ENCODE data around the gene SAMD4B.
"Not testable (repeated sequence)": the region's sequence is repeated elsewhere in the genome, so short reads cannot be mapped to it uniquely, and the experiment has no call there.

The SAMD4B gene, protein sequence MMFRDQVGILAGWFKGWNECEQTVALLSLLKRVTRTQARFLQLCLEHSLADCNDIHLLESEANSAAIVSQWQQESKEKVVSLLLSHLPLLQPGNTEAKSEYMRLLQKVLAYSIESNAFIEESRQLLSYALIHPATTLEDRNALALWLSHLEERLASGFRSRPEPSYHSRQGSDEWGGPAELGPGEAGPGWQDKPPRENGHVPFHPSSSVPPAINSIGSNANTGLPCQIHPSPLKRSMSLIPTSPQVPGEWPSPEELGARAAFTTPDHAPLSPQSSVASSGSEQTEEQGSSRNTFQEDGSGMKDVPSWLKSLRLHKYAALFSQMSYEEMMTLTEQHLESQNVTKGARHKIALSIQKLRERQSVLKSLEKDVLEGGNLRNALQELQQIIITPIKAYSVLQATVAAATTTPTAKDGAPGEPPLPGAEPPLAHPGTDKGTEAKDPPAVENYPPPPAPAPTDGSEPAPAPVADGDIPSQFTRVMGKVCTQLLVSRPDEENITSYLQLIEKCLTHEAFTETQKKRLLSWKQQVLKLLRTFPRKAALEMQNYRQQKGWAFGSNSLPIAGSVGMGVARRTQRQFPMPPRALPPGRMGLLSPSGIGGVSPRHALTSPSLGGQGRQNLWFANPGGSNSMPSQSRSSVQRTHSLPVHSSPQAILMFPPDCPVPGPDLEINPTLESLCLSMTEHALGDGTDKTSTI

DNA sequence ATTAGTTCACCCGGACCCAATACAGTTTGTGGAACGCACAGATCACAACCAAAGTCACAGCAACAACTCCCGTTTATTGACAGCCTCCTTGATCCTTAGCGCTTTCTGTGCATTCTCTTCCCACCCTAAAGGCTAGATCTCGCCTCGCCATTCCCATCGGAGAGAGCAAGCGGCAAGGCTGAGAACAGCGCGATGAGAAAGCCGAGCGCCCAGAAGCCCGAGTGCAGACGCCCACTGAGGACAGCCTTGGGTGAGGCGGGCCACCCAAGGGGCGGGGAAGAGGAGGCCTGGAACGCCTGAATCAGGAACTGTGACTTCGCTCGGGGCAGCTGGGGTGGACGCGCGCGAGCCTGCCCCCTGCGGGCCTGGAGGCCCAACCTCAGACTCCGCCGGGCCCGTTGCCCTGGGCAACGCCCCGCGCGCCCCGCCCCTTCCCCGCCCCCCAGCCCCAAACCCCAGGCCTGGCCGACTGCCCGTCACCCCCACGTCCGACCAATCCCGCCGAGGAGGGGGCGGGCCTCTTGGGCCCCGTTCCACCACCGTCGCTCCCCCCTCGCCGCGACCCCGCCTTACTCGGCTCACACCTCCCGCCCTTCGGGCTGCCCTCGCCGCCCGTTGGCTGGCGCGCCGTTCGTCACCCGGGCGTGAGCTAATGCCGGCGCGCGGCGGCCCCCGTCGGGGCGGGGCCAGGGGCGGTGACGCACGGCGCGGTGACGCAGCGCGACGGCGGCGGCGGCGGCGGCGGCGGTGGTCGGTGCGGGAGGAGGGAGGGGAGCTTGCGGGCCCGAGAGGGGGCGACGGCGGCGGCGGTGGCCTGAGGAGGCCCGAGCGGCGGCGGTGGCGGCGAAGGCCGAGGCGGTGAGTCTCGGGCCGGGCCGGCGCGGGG is at the start of gene SAMD4B:
SAMD4B (plus strand) TSS at position 703 of the 886 bp plus-strand sequence. CDS start 14,473 bp downstream, outside the sequence.
- DNase-seq (ENCODE audit: low spot score): peak; percentile 98

DNA sequence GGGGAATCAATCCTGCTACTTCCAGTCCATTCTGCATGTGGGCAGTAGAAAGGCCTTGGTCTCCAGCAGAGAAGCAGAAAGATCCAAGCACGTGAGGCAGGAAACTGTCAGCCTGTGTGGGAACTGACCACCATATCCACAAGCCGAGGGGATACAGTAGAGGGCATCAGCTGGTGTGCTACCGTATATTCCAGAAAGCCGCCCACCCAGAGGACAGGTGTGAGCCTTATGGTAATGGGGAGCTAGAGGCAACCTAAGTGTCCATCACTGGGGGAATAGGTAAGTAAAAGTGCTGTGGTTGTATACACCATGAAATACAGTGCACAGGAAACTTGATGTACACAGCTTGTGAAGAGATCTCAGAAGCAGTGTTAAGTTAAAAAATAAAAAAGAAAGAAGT is 48.8 kb upstream of the SAMD4B start:
- no peak for DNase-seq (ENCODE audit: low spot score)

DNA sequence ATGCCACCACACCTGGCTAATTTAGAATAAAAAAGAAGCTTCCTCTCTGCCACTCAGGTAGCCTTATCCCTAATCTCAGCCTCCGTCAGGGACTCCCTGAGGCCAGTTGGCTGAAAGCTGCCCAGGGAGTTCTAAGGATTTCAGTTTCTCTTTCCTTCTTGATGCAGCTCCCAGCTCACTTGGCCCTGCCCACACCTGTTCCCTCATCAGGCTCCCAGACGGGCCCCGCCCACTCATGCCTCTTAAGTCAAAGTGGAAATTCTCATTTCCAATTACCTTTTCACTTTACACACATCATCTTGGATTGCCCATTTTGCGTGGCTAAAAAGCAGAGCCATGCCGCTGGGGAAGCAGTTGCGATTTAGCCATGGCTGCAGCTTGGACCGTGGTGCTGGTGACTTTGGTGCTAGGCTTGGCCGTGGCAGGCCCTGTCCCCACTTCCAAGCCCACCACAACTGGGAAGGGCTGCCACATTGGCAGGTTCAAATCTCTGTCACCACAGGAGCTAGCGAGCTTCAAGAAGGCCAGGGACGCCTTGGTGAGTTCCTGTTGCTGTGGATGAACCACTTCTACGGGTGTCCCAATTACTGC is 46.1 kb upstream of the SAMD4B start, which contains the start of gene IFNL1:
IFNL1 (plus strand) TSS at position 353 of the 591 bp plus-strand sequence; CDS start at position 368, 15 bp downstream.
- DNase-seq (ENCODE audit: low spot score): no peak

DNA sequence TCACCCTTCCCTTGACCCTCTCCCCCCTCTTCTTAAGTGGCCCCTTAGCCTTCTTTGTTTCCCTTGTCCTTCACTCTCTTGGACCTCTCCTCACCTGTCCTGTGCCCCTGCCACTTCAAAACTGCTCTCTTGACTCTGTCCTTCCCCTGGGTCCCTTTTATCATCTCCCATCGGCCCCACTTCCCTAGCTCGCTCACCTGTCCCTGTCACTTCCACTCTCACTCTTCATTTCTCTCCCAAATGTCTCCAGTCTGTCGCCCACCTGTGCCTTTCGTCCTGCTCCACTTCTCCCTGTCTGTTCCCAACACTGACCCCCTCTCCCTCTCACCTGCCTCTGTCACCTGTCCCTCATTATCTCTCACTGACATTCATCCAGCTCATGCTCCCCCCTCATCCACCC is 45.3 kb upstream of the SAMD4B start:
- DNase-seq (ENCODE audit: low spot score): no peak

DNA sequence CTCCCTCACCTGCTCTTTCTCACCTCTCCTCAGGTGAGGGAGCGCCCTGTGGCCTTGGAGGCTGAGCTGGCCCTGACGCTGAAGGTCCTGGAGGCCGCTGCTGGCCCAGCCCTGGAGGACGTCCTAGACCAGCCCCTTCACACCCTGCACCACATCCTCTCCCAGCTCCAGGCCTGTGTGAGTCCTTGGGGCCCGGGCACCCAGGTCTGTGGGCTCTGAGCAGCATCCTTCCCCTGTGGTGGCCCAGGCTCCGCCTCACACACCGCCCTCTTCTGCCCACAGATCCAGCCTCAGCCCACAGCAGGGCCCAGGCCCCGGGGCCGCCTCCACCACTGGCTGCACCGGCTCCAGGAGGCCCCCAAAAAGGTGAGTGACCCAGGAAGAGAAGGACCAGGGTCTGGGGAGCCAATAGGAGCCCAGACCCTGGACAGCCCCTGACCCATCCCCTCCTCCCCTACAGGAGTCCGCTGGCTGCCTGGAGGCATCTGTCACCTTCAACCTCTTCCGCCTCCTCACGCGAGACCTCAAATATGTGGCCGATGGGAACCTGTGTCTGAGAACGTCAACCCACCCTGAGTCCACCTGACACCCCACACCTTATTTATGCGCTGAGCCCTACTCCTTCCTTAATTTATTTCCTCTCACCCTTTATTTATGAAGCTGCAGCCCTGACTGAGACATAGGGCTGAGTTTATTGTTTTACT is 44.1 kb upstream of the SAMD4B start:
- no peak for DNase-seq (ENCODE audit: low spot score)

DNA sequence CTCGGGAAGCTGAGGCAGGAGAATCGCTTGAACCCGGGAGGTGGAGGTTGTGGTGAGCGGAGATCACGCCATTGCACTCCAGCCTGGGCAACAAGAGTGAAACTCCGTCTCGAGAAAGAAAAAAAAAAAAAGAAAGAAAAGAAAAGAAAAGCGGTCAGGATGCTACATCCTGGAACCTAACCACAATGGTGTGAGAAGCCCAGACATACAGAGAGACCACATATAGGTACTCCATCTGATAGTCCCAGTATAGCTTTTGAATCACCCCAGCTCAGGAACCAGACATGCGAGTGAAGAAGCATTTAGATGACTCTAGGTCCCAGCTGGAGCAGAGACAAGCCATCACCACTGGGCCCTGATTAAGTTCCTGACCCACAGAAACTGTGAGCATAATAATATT is 42.8 kb upstream of the SAMD4B start:
- DNase-seq (ENCODE audit: low spot score): no peak

DNA sequence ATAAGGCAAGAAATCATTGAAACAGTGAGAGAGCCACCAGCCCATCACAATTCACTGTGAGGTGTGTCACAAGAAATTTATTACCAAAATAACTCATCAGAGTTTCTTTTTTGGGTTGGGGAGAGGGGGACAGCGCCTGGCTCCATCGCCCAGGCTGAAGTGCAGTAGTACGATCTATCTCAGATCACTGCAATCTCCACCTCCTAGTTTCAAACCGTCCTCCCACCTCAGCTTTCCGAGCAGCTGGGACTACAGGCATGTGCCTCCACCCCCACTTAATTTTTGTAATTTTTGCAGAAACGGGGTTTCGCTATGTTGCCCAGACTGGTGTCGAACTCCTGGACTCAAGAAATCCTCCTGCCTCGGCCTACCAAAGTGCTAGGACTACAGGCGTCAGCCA is 42.4 kb upstream of the SAMD4B start:
- no peak for DNase-seq (ENCODE audit: low spot score)

DNA sequence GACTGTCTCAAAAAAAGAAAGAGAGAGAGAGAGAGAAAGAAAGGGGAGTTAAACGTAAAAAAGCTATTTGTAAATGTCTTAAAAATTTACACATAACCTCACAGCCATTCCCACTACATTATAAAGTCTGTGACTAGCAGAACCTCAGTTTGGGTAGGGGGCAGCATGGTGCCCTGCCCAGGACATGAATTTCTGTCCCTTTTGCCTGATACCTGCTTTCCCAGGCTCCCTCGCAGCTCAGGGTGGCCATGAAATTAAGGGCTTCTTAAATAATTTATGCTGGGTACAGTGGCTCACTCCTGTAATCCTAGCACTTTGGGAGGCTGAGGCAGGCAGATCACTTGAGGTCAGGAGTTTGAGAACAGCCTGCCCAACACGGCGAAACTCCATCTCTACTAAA is 41.2 kb upstream of the SAMD4B start:
- no peak for DNase-seq (ENCODE audit: low spot score)

DNA sequence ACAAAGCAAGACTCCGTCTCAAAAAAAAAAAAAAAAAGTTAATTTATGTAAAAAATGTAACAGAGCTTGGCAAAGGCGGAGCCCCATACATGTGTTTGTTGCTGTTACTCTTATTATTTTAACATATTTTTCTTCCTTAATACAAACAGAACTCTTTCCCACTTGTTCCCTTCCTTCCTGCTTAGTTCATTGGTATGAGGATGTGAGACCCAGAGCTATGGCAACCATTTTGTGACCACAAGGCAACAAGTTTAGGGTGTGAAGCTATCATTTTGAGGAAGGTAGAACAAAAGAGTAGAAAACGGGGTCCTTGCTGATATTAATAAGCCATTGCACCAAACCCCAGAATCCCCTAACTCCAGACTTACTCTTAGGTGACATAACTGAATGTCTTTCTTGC is 40.7 kb upstream of the SAMD4B start:
- no peak for DNase-seq (ENCODE audit: low spot score)

DNA sequence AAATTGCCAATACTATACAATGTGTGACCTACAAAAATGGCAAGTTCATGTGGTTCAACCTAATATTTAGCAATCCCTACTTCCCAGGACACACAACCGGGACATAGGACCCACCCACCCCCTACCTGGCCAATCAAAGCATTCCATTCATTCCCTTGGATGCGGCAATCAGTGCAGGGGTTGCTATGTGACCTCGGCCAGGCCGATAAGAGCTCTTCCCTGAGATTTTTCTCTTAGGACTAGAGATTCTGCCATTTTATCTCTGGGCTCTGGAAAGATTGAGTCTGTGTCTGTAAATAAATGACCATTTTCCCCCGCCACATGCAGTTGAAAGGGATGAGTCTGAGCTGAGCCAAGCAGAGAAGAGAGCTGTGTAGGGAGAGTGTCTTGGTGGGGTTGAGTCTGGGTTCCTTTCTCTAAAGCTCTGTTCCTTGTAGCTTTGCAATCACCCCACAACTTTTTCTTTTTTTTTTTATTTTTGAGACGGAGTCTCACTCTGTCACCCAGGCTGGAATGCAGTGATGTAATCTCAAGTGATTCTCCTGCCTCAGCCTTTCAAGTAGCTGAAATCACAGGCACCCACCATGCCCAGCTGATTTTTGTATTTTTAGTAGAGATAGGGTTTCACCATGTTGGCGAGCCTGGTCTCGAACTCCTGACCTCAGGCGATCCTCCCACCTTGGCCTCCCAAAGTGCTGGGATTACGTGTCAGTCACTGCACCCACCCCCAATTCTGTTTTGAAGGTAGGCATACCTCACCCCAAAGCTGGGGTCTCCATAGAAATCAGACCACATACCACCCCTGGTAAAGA is 38.6 kb upstream of the SAMD4B start:
- DNase-seq (ENCODE audit: low spot score): no peak

DNA sequence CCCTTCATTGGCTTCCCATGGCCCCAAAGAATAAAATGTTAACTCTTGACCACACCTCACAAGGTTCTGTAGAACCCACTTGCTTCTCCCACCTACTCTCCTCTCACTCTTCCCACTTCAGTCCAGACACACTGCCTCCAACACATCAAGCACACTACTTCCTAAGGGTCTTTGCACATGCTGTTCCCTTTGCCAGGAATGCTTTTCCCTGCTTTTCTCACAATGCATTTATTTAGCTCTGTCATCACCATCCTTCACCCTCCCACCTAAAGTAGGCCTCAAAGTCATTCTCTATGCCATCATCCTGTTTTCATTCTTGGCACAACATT is 38.1 kb upstream of the SAMD4B start:
- no peak for DNase-seq (ENCODE audit: low spot score)

DNA sequence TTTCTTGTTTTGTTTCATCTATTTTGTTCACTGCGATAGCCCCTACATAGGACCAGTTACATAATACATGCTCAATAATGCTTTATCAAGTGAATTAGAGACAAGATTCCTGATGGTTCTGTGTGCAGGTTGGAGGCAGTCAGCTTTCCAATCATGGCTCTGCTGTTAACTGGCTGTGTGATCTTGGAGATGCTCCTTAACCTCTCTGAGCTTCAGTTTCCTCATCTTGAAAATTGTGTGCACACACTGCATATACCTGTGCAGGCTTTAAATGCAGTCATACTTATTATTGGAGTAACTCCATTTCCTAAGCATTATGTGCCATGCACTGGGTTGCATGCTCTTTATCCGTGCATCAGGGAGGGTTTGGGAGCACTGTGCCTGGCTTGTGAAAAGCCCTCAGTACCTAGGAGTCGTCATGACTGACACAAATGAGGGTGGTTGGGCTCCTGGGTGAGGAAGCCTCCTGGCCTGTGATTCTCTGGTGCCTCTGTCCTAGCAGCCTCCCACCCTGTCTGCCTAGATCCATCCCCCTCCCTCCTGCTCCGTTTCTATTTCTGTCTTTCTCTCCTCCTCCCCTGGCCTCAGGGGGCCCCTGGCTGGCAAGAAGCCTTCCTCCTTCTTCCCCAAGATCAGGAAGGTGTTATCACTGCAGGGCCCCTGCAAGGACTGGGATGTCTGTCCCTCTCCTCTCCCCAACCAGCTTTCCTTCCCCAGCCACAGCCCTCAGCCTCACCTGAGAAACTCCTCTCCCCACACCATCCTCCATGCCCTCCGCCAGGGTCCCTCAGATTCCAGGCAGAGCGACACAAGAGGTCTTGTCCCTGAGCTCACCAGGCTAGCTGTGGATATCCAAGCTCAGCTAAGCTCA is 37.3 kb upstream of the SAMD4B start:
- DNase-seq (ENCODE audit: low spot score): no peak

DNA sequence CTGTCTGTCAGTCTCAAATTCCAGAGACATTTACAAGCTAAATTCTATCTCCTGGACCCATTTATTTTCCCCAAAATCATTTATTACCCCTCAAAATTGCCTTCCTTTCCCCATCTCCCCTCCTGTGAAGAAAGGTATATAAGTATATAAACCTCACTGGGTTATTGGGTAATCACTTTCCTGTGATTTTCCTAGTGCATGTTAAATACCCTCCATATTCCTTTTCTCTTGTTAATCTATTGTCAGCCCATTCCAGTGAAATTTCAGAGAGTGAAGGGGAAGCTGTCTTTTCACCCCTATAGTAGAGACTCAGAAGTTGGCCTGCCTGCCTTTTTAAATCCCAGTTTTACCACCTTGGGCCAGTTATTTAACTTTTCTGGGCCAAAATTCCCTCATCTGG is 36.1 kb upstream of the SAMD4B start:
- no peak for DNase-seq (ENCODE audit: low spot score)

DNA sequence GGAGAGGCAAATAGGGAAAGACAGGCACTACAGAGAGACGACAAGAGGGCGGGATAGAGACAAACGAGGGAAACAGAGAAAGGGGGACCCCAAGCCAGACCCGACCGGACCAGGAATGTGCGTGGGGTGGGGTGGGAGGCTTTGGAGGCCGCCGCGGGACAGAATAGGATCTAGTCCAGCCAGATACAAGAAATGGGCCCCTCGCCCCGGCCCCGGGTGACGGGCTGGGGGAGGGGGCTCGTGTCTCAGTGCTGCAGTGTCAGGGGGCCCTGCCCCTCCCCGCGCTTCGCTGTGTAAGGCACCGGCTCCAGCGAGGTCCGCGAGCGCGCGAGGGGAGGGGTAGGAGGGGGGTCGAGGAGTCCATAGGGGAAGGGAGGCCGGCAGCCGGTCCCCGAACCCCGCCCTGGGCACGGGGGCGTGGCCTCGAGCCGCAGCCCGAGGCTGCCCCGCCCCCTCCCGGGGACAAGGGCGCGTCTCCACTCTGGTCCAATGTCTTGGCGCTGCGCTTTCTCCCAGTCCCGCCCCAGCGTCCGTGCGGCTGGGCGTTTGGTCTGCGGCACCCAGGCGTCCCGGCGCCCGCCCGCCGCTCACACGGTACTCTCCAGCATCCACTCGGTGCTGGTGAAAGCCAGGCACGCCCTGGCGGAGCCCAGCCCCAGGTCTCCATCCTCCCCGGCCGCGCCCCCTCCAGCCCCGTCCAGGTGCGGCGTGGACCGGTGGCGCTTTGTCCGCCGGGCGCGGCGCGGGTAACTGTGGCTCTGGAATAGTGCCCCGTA is 35.0 kb upstream of the SAMD4B start:
- no peak for DNase-seq (ENCODE audit: low spot score)

DNA sequence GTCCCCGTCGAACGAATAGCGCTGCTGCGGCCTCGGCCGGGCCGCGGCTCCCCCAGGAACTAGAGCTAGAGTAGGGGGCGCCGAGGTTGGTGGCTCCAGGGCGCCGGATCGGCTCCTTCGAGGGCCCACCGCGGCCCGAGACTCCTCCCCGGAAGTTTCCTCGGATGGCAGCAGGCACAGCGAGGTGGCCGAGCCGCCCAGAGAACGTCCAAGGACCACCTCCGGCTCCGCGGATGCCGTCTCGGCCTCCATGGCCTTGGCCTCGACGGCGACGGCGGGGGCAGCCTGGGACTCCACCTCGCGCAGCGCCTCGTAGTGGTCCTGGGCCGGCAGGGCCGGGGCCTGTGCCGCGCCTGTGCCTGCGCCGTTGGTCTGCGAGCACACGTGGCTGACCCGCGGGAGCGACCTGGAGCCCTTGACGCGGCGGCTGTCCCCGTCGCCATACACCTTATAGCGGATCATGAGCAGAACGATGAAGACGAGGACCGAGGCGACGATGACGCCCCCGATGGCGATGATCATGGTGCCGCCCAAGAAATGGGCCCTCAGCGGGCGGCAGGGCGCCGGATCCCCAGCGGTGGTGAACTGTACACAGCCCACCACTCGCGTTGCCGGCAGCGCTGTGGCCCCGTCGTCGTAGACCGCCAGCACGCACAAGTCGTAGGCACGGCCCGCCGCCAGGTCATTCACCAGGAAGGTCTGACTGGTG is 34.2 kb upstream of the SAMD4B start:
- no peak for DNase-seq (ENCODE audit: low spot score)

DNA sequence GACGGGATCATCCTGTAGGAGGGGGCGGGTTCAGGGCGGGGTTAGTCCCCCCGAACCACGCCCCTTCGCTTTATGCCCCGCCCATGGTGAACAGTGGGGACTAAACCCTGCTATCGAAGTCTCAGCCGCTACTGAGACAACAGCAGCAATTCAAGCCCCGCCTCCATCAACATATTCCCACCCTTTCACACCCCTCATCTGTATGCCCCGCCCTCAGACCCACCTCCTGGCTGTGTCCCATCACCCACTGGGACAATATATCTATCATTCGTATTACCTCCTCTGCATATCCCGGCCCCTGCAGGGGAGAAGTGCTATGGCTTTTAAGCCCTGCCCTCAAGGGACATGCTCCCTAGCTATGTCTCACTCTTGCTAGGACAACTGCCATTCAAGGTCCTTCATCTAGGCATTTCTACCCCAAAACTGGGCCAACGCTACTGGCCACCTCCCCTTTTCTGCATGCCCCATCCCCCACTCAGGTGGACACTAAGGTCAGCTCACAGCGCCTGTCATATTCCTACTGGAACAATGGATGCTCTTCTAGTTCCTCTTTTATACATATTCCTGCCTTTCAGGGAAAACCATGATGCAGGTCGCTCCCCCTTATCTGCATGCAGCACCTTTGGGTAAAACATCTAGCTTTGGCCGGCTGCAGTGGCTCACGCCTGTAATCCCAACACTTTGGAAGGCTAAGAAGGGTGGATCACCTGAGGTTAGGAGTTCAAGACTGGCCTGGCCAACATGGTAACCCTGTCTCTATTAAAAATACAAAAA is 33.5 kb upstream of the SAMD4B start:
- DNase-seq (ENCODE audit: low spot score): no peak

DNA sequence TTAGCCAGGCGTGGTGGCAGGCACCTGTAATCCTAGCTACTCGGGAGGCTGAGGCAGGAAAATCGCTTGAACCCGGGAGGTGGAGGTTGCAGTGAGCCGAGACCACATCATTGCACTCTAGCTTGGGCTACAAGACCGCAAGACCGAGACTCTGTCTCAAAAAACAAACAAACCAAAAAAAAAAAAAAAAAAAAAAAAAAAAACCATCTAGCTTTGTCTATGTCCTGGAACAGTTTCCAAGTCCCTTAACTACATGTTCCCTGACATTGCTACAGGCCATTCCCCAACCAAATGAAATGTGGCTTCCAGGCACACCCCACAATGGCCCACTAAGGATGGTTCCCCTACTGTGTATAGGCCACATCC is 32.9 kb upstream of the SAMD4B start:
- DNase-seq (ENCODE audit: low spot score): not testable (repeated sequence)
